Measurements from ENCODE around the gene PLK3.

Gene PLK3

DNA sequence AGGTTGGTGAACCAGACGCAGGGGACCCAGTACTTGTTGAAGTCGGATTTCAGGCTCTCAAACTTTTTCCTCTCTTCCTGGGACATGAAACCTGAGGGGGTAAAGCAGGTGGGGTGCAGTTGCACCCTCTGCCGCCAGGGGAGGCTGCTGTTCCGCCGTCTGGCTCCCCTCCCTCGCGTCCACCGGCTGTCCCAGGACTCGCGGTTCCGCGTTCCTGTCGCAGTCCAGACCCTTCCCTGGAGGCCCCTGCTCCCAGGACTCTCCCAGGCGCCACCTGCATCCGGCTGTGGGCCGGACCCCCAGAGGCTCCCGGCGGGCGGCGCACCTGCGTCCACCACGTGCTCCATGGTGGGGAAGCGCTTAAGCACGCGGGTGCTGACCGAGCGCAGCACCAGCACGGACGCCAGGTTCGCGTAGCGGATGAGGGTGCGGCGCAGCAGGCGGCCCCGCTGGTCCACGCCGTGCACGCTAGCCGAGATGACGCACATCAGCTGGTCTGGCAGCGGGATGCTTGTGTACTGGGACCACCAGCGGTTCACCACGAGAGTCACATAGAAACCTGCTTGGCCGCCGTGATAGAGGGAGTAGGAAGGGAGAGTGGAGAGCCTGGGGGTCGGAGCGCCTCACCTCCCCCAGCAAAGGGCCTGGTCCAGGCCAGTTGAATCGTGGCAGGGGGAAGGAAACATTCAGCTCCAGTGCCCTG, 13.9 kb upstream of the PLK3 start:
- peak; percentile 62 for ATAC-seq

DNA sequence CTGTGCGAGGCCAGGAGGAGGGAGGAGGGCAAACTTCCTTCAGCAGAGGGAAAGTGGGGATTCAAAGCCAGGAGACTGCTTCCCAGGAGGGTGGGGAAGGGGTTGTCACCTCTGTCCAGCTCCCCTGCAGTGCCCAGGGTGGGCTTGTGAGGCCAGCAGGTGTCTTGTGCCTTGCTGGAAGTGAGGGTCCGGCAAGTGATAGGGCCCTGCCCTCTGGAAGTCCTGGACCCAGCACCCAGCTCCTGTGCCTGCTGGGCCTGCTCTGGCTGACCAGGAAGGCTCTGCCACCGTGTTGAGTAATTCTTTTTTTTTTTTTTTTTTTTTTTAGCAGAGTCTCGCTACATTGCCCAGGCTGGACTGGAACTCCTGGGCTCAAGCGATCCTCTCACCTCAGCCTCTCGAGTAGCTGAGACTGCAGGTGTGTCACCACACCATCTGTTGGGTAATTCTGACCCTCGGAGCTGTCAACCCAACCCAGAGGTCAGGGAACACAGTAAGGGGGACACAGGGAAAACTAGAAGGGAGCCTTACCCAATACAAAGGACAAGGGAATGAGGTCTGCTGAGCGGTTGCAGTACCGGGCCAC, 13.2 kb upstream of the PLK3 start:
- ATAC-seq: no peak
- TF ChIP-seq BACH2 (CRISPR knock-in tag; IDR thresholded peaks at IDR 0.05; ENCODE audit: borderline replicate concordance) (no peak), ZNF70 (CRISPR knock-in tag; IDR thresholded peaks at IDR 0.05) (no peak), PPARA (CRISPR knock-in tag; IDR thresholded peaks at IDR 0.05; ENCODE audit: borderline replicate concordance) (no peak), OSR1 (CRISPR knock-in tag; IDR thresholded peaks at IDR 0.05) (no peak)
- TF ChIP-seq, protein P1, sequence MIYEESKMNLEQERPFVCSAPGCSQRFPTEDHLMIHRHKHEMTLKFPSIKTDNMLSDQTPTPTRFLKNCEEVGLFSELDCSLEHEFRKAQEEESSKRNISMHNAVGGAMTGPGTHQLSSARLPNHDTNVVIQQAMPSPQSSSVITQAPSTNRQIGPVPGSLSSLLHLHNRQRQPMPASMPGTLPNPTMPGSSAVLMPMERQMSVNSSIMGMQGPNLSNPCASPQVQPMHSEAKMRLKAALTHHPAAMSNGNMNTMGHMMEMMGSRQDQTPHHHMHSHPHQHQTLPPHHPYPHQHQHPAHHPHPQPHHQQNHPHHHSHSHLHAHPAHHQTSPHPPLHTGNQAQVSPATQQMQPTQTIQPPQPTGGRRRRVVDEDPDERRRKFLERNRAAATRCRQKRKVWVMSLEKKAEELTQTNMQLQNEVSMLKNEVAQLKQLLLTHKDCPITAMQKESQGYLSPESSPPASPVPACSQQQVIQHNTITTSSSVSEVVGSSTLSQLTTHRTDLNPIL (CRISPR knock-in tag; IDR thresholded peaks at IDR 0.05; ENCODE audit: low read depth): no peak

More for the DNA sequence above, 13.9 kb upstream of the PLK3 start:
- no peak for TF ChIP-seq RARB (CRISPR knock-in tag; IDR thresholded peaks at IDR 0.05)
- TF ChIP-seq ESRRG (CRISPR knock-in tag; IDR thresholded peaks at IDR 0.05): no peak
- no peak for TF ChIP-seq ARNTL (CRISPR knock-in tag; IDR thresholded peaks at IDR 0.05; ENCODE audit: borderline replicate concordance, low read depth)
- no peak for TF ChIP-seq ISL1 (CRISPR knock-in tag; IDR thresholded peaks at IDR 0.05)
- no peak for TF ChIP-seq TOX (CRISPR knock-in tag; IDR thresholded peaks at IDR 0.05; ENCODE audit: borderline replicate concordance)
- TF ChIP-seq ZC3H10 (CRISPR knock-in tag; IDR thresholded peaks at IDR 0.05): no peak
- TF ChIP-seq, protein P1 (CRISPR knock-in tag; IDR thresholded peaks at IDR 0.05; ENCODE audit: low read depth): no peak

DNA sequence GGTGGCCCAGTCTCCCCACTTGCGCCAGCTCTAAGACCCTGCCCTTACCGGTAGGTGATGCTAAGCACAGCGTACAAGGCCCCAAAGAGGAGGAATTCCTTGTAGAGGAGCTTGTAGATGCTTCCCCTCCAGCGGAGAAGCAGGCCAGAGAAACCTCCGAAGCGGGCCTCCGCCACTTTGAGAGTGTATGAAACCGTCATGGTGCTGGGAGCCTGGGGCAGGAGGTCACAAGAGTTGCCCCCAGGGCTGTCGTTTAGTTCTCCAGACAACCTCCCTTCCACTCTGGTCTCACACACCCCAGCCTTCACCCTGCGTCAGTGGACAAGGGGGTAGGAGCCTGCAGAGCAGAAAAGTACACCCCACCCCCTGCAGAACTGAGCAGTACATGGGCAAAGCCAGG, 12.7 kb upstream of the PLK3 start:
- no peak for ATAC-seq
- TF ChIP-seq GLIS3 (CRISPR knock-in tag; IDR thresholded peaks at IDR 0.05): no peak
- TF ChIP-seq OSR1 (CRISPR knock-in tag; IDR thresholded peaks at IDR 0.05): no peak
- no peak for TF ChIP-seq SNAI2 (CRISPR knock-in tag; IDR thresholded peaks at IDR 0.05)

DNA sequence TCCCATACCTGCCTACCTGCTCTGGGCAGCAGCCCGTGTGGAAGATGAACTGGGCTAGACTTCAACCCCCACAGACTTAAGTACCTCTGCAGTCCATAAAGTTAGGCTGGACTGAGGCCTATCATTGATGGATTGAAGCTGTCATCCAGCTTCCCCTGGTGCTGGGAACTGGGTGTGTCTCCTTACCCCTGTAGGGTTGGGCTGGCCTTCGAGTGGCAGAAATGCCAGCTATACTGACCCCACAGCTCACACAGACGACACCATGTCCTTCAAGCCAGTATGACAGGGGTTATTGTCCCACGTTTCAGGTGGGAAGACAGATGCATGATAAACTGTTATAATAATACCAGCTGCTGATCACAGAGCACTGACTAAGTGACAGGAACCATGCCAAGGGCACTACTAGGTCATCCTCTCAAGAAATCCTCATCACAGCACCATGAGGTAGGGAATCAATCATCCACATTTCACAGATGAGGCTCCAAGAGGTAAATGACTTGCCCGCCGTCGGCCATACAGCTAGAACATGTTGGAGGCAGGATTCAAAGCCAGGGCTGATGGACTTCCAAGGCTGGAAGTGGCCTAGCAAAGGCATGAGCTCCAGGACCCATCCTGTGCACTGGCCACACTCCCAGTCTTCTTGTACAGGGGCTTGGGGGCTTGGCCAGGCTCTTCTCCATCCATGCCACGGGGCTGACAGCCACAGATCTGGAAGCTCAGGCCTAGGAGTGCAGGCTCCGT, 11.9 kb upstream of the PLK3 start, which contains the start of gene BEST4:
Gene BEST4 (minus strand): TSS at position 51 of the 741 bp plus-strand sequence. CDS start 465 bp downstream, outside the sequence.
- TF ChIP-seq, protein P2, sequence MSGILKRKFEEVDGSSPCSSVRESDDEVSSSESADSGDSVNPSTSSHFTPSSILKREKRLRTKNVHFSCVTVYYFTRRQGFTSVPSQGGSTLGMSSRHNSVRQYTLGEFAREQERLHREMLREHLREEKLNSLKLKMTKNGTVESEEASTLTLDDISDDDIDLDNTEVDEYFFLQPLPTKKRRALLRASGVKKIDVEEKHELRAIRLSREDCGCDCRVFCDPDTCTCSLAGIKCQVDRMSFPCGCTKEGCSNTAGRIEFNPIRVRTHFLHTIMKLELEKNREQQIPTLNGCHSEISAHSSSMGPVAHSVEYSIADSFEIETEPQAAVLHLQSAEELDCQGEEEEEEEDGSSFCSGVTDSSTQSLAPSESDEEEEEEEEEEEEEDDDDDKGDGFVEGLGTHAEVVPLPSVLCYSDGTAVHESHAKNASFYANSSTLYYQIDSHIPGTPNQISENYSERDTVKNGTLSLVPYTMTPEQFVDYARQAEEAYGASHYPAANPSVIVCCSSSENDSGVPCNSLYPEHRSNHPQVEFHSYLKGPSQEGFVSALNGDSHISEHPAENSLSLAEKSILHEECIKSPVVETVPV (CRISPR knock-in tag; IDR thresholded peaks at IDR 0.05): no peak
- TF ChIP-seq ESRRG (CRISPR knock-in tag; IDR thresholded peaks at IDR 0.05) (no peak), TCF4 (CRISPR knock-in tag; IDR thresholded peaks at IDR 0.05; ENCODE audit: borderline replicate concordance) (no peak), ISL1 (CRISPR knock-in tag; IDR thresholded peaks at IDR 0.05) (no peak), ZFP30 (CRISPR knock-in tag; IDR thresholded peaks at IDR 0.05) (no peak), PPARA (CRISPR knock-in tag; IDR thresholded peaks at IDR 0.05; ENCODE audit: borderline replicate concordance) (no peak), ZNF70 (CRISPR knock-in tag; IDR thresholded peaks at IDR 0.05) (no peak), ZC3H10 (CRISPR knock-in tag; IDR thresholded peaks at IDR 0.05) (no peak), RARB (CRISPR knock-in tag; IDR thresholded peaks at IDR 0.05) (no peak), ZFP3 (CRISPR knock-in tag; IDR thresholded peaks at IDR 0.05) (no peak), ARNTL (CRISPR knock-in tag; IDR thresholded peaks at IDR 0.05; ENCODE audit: borderline replicate concordance, low read depth) (no peak), CSDC2 (CRISPR knock-in tag; IDR thresholded peaks at IDR 0.05) (no peak)
- TF ChIP-seq, protein P3, sequence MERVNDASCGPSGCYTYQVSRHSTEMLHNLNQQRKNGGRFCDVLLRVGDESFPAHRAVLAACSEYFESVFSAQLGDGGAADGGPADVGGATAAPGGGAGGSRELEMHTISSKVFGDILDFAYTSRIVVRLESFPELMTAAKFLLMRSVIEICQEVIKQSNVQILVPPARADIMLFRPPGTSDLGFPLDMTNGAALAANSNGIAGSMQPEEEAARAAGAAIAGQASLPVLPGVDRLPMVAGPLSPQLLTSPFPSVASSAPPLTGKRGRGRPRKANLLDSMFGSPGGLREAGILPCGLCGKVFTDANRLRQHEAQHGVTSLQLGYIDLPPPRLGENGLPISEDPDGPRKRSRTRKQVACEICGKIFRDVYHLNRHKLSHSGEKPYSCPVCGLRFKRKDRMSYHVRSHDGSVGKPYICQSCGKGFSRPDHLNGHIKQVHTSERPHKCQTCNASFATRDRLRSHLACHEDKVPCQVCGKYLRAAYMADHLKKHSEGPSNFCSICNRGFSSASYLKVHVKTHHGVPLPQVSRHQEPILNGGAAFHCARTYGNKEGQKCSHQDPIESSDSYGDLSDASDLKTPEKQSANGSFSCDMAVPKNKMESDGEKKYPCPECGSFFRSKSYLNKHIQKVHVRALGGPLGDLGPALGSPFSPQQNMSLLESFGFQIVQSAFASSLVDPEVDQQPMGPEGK (CRISPR knock-in tag; IDR thresholded peaks at IDR 0.05; ENCODE audit: borderline replicate concordance): no peak
- TF ChIP-seq, protein P4, sequence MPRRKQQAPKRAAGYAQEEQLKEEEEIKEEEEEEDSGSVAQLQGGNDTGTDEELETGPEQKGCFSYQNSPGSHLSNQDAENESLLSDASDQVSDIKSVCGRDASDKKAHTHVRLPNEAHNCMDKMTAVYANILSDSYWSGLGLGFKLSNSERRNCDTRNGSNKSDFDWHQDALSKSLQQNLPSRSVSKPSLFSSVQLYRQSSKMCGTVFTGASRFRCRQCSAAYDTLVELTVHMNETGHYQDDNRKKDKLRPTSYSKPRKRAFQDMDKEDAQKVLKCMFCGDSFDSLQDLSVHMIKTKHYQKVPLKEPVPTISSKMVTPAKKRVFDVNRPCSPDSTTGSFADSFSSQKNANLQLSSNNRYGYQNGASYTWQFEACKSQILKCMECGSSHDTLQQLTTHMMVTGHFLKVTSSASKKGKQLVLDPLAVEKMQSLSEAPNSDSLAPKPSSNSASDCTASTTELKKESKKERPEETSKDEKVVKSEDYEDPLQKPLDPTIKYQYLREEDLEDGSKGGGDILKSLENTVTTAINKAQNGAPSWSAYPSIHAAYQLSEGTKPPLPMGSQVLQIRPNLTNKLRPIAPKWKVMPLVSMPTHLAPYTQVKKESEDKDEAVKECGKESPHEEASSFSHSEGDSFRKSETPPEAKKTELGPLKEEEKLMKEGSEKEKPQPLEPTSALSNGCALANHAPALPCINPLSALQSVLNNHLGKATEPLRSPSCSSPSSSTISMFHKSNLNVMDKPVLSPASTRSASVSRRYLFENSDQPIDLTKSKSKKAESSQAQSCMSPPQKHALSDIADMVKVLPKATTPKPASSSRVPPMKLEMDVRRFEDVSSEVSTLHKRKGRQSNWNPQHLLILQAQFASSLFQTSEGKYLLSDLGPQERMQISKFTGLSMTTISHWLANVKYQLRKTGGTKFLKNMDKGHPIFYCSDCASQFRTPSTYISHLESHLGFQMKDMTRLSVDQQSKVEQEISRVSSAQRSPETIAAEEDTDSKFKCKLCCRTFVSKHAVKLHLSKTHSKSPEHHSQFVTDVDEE (CRISPR knock-in tag; IDR thresholded peaks at IDR 0.05): no peak
- ATAC-seq: no peak
